K562 (cell line): Measurements from ENCODE around the gene MRPL58. TPM values are rescaled to one million over a fixed set of nuclear protein-coding genes. Genes with fewer than 3 reads are reported as not detected.

Experiments used
- ATAC-seq: fragments of 200-7000 bp; cut with Tn5 transposase; 3 replicates; pipeline ENCODE4 v1.9.1; 2020; ENCODE audit warnings: moderate library complexity
- BruUV-seq: library from RNA; stranded (reverse); fragments of 400-500 nt; replicated peaks from 2 replicates; lab custom pipeline; 2021; lab: Mats Ljungman, UMichigan
- CTCF ChIA-PET: fragments of 300-600 bp; formaldehyde crosslinking; extraction: SDS; loops from one replicate; lab custom pipeline; 2021; ENCODE audit warnings: low intra/inter-chr PET ratio; lab: Yijun Ruan, JAX
- POLR2A ChIA-PET: fragments of 300-600, 350-650 bp; sonication (Branson Sonifier 250); formaldehyde crosslinking; extraction: SDS; loops from one replicate; lab custom pipeline; 2021; ENCODE audit warnings: antibody characterized with exemption, inconsistent platforms; lab: Yijun Ruan, JAX
- DNase-seq, 4 experiments: peaks; one replicate each; pipeline versions ENCODE4 v3.0.0 to v3.0.0-alpha.2; 2011 to 2018; ENCODE audit warnings: low spot score in 3 of 4, mixed read lengths in 3 of 4; ENCODE audit errors: extremely low read depth in 1 of 4
- FAIRE-seq: peaks from 2 replicates; lab custom pipeline; 2011; peaks lifted over from hg19 to GRCh38; lab: Jason Lieb, UNC
- H2AFZ ChIP-seq: 2 replicates; pipeline ENCODE4 v1.6.0; 2011; ENCODE audit warnings: low read depth, low read length, control low read depth, inconsistent platforms
- H3K27ac ChIP-seq: fragments of 200-600 bp; 3 replicates; pipeline ENCODE4 v1.8.0; 2011; ENCODE audit warnings: low read depth, mild to moderate bottlenecking, control low read depth, inconsistent platforms, low read length, moderate library complexity, mixed read lengths; ENCODE audit errors: extremely low read depth
- H3K27me3 ChIP-seq, 2 experiments: fragments of 300-600 bp in 1 of 2; 2 replicates in 1 of 2; 3 replicates in 1 of 2; pipeline versions ENCODE4 v1.6.0 to v1.8.0; 2011; ENCODE audit warnings: inconsistent platforms in 2 of 2, low read length in 2 of 2, mild to moderate bottlenecking in 1 of 2, mixed read lengths in 1 of 2, moderate library complexity in 1 of 2; ENCODE audit not compliant: control insufficient read depth in 2 of 2, insufficient read depth in 2 of 2
- H3K36me3 ChIP-seq: fragments of 300-600 bp; 3 replicates; pipeline ENCODE4 v1.8.0; 2011; ENCODE audit warnings: mild to moderate bottlenecking, low read length, inconsistent platforms; ENCODE audit not compliant: control insufficient read depth, insufficient read depth
- H3K4me1 ChIP-seq, 2 experiments: fragments of 200-600 bp in 1 of 2; replicated peaks in 1 of 2; 2 replicates in 1 of 2; 3 replicates in 1 of 2; pipeline versions ENCODE4 v1.5.1 to v1.8.0; 2011; ENCODE audit warnings: inconsistent platforms in 2 of 2, low read length in 2 of 2, mild to moderate bottlenecking in 1 of 2, mixed read lengths in 1 of 2, moderate library complexity in 1 of 2; ENCODE audit not compliant: control insufficient read depth in 2 of 2, insufficient read depth in 2 of 2
- H3K4me2 ChIP-seq: 2 replicates; pipeline ENCODE4 v1.6.1; 2011; ENCODE audit warnings: low read length, control low read depth, inconsistent platforms, mixed read lengths; ENCODE audit not compliant: insufficient read depth
- H3K4me3 ChIP-seq: fragments of 200-600 bp; sonication (generic), shearing (Covaris generic); 2 replicates; pipeline ENCODE4 v1.5.1; 2016; ENCODE audit warnings: control low read depth, inconsistent platforms
- H3K79me2 ChIP-seq: fragments of 200-600 bp; 3 replicates; pipeline ENCODE4 v1.8.0; 2011; ENCODE audit warnings: low read length, inconsistent platforms; ENCODE audit not compliant: control insufficient read depth, insufficient read depth
- H3K9ac ChIP-seq, 2 experiments: 2 replicates each; pipeline versions ENCODE4 v1.6.0 to v1.6.1; 2011; ENCODE audit warnings: low read depth in 2 of 2, low read length in 2 of 2, control low read depth in 1 of 2, inconsistent platforms in 1 of 2, mild to moderate bottlenecking in 1 of 2, mixed read lengths in 1 of 2; ENCODE audit not compliant: insufficient read depth in 1 of 2
- H3K9me1 ChIP-seq: one replicate; pipeline ENCODE4 v1.6.0; 2011; ENCODE audit warnings: inconsistent platforms, mild to moderate bottlenecking, low read length, moderate library complexity; ENCODE audit not compliant: control insufficient read depth, insufficient read depth
- H3K9me3 ChIP-seq: replicated peaks from 2 replicates; pipeline ENCODE4 v1.5.1; 2011; ENCODE audit warnings: low read depth, low read length, inconsistent platforms; ENCODE audit not compliant: control insufficient read depth, insufficient read depth
- H4K20me1 ChIP-seq: replicated peaks from 2 replicates; pipeline ENCODE4 v1.6.1; 2011; ENCODE audit warnings: low read length, inconsistent platforms, mixed read lengths; ENCODE audit not compliant: control insufficient read depth, insufficient read depth
- CBX5 ChIP-seq: IDR thresholded peaks from 2 replicates; pipeline ENCODE4 v1.6.1; 2014; ENCODE audit warnings: low read depth, borderline replicate concordance
- ELF1 ChIP-seq: fragments of 200-800 bp; sonication (Bioruptor generic); IDR thresholded peaks from 2 replicates; pipeline ENCODE4 v1.6.1; 2016; ENCODE audit warnings: missing genetic modification characterization, missing compliant biosample characterization
- ZC3H4 ChIP-seq: sonication (generic); formaldehyde crosslinking; IDR thresholded peaks from 2 replicates; pipeline ENCODE4 v1.9.0; 2021; ENCODE audit warnings: missing genetic modification reagents, borderline replicate concordance
- whole genome bisulfite sequencing: fragments of 100-300 bp; shearing (Covaris generic); methylation state at CpG from one replicate; pipeline ENCODE4 v1.1.6; 2016; ENCODE audit warnings: low coverage, mixed read lengths; ENCODE audit not compliant: insufficient coverage; ENCODE audit errors: missing lambda C conversion rate; 5-methylcytosine and 5-hydroxymethylcytosine counted together
- in situ Hi-C: fragments of 300-500 bp; cut with MboI; formaldehyde crosslinking; loops from 4 replicates; pipeline ENCODE4 v1.15.0; 2018; ENCODE audit warnings: inconsistent platforms, mixed read lengths
- intact Hi-C: fragments of 100-400 bp; cut with micrococcal nuclease; formaldehyde crosslinking; loops from 2 replicates; pipeline ENCODE4 v1.14.2; 2022
- polyA plus RNA-seq, 8 experiments: library from polyadenylated mRNA; depleted of rRNA in 4 of 8; stranded (reverse) in 5 of 8; unstranded in 3 of 8; fragments of >200 nt; fragmentation: Nextera tagmentation in 2 of 8; fragmentation: Illumina TruSeq in 1 of 8; extraction: Ambion mirVana in 2 of 8; extraction: Trizol in 1 of 8; gene quantifications; 2 replicates each; pipeline versions ENCODE4 v1.2.1 to v1.2.3, GENCODE V29; 2011 to 2014; ENCODE audit warnings: inconsistent platforms in 1 of 8, missing spikeins in 1 of 8
- total RNA-seq, 7 experiments: library from RNA; depleted of rRNA in 6 of 7; stranded (reverse); fragments of >200 nt in 6 of 7; fragmentation: Illumina TruSeq in 2 of 7; extraction: Trizol in 2 of 7; gene quantifications; 2 replicates each; pipeline versions ENCODE4 v1.2.1 to v1.2.3, GENCODE V29; 2011 to 2021; ENCODE audit warnings: low replicate concordance in 1 of 7
- TF ChIP-seq, protein P1 (sequence below): fragments of 450-650 bp; IDR thresholded peaks from 2 replicates; pipeline ENCODE4 v1.6.1; 2016; ENCODE audit warnings: missing biosample characterization, missing genetic modification characterization

Gene MRPL58
- total and polyA plus RNA-seq, 9 of the 15 experiments (the other 6 are each of a cell fraction or from before 2014, with no cell fraction given), result 30.8 to 107 (median 72.4) TPM

DNA sequence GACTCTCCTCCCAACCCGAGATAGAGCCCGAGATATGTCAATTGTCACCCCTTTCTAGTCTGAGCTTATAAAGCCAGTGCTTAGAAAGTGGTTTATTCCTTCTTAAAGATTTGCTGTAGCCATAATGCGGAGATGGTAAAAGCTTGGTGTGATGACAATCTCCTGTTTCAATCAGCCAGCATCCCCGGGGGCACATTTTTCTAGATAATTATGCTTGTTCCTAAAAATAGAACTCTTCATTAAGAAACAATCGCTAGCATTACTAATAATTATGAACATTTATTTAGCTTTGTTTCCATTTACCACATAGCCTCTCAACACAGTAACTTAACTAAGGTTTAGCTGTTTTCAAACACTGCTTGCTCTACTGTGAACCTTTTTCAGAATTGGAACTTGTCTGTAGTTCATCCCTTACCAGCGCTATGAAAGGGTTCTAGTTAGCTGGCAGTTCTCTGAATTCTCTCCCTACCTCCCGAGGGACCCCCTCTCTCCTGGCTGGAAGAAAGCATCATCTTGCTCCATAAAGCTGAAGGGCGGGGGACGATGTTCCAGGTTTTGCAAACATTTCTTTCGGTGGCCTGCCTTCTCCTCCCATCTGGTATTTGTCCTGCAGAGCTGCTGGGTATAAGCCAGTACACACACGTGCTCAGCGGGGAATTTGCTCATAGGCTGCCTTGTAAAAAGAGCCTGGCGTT, 922 bp upstream of the MRPL58 start:
- Histone ChIP-seq H3K4me2 (peak overlapping the region; percentile 85), H3K9me1 (peaks cover under 1% of the 10 kb centered on the region), H3K9ac (peak overlapping the region in 1 of 2 experiments; percentile 92; a peak in 2 of 4 replicates), H3K36me3 (peaks cover 13% of the 10 kb centered on the region; the same call in 2 of the 3 replicates), H2AFZ (peak overlapping the region; percentile 83), H3K4me3 (no peak overlapping the region; the same call in 1 of the 2 replicates), H3K4me1 (peaks cover 14 to 15% of the 10 kb centered on the region in 2 experiments; a peak in 4 of 5 replicates), H3K27me3 (no peaks in the 10 kb centered on the region), H3K27ac (no peak overlapping the region), H3K9me3 (no peaks in the 10 kb centered on the region), H4K20me1 (no peaks in the 10 kb centered on the region), H3K79me2 (peaks cover 31% of the 10 kb centered on the region)
- ChIA-PET CTCF (interaction anchor here (1.1 to 1.9 kb wide), 4 partner anchors 22 to 190 kb away, joined by 3 to 8 read pairs (median 4); no protein-coding TSS in a partner anchor), POLR2A (interaction anchor here (0.6 to 4.7 kb wide), 25 partner anchors 8 to 170 kb away, joined by 3 to 26 read pairs (median 4); partner anchors contain the start of genes ATP5PD, CDR2L, KCTD2 and NT5C)
- intact Hi-C loops (no loop called here), in situ Hi-C loops (no loop called here)
- ATAC-seq (no peak), DNase-seq (peak in 2 of 4 experiments; percentile 5 to 8), FAIRE-seq (no peak)
- 0 out of 2 replicates have a peak, but pooled peaks have one; percentile 20 for TF ChIP-seq ELF1 (tag)
- 0 out of 2 replicates have a peak, but pooled peaks have one; percentile 62 for TF ChIP-seq ZC3H4 (CRISPR knock-in tag)
- TF ChIP-seq, protein P1, sequence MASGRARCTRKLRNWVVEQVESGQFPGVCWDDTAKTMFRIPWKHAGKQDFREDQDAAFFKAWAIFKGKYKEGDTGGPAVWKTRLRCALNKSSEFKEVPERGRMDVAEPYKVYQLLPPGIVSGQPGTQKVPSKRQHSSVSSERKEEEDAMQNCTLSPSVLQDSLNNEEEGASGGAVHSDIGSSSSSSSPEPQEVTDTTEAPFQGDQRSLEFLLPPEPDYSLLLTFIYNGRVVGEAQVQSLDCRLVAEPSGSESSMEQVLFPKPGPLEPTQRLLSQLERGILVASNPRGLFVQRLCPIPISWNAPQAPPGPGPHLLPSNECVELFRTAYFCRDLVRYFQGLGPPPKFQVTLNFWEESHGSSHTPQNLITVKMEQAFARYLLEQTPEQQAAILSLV (tag), result no peak
- TF ChIP-seq CBX5, result no peak
- 68% methylated on average over 13 of the region's 13 CpGs for WGBS
- BruUV-seq, result no TSS peak
